ENCODE data around the gene LHFPL6.

GRCh38 chr13:39516096-39516495 is 86.9 kb downstream of the LHFPL6 start:
- no peak for TF ChIP-seq CTCF (IDR thresholded peaks at IDR 0.05)
- TF ChIP-seq POLR2A (IDR thresholded peaks at IDR 0.05) = no peak
- no peak for TF ChIP-seq POLR2AphosphoS5 (IDR thresholded peaks at IDR 0.05; ENCODE audit: insufficient read depth in 1 of 2, low read depth in 1 of 2)

Data from vagina (tissue), 2 donors.